Fibroblast of skin of scalp (primary cell): ENCODE measurements around the gene CNNM3.
A peak's percentile ranks its signal among the peaks of the same experiment; 100 is the strongest.

Experiments
- DNase-seq: peaks from one replicate; pipeline ENCODE4 v3.0.0-alpha.2; 2013

Gene CNNM3

DNA sequence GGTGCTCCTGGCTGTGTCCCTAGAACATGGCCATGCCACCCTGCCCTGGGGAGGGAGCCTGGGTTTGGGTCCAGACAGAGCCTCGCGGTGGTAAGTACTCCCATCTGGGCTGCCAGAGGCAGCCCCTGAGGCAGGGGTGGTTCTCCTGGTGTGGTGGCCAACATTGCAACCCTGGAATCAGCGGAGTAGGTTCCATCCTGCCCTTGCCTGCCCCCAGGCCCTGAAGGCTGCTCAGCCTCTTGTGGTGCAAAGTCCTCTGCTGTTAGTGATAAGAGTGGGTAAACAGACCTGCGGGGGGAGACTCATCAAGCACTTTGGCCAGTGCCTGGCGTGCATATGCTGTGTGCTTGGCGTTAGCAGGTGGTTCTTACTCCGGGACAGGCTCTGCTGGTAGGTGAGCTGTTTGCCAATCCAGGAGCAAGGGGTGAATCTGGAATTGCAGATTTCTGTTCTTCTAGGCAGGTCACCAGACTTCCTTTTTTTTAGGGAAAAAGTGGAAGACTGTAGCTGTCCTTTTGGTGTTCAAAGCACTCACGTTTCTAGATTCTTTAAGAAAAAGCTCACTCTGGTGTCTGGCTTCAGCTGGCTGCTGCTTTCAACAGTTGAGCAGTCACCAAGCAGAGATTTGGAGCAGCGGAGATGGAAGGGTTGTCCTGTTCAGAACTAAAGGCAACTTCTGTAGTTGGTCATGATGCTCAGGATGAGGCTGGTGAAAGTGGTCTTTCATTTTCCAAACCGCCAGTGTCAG, 3.2 kb downstream of the CNNM3 start:
- no peak for DNase-seq

DNA sequence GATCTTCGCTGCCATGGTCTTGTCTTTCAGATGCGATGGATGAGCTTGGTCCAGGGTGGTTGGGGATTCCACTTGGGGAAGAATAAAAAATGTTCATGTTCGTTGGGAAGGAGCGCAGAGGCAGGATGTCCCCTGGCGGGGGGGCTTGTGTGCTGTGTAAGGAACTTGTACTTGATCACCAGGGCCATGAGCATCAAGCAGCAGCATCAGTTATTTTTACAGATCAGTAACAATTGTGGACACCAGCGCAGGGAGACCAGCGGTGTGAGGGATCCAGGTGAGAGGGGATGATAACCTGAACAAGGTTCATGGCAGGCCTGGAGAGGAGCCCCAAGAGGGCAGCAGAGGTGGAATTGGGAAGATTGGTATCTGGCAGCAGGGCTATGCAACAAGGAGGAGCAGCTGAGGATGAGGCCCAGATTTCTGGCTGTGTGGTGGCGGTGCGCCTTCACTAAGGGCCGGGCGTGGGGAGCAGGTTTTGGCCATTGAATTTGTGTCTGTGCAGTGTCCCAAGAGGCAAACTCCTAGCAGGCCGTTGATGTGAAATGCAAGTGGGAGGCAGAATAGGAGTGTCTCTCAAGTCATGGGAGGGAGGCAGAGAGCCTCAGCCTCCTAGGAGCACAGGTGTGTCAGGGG, 3.9 kb downstream of the CNNM3 start:
- DNase-seq, result no peak

DNA sequence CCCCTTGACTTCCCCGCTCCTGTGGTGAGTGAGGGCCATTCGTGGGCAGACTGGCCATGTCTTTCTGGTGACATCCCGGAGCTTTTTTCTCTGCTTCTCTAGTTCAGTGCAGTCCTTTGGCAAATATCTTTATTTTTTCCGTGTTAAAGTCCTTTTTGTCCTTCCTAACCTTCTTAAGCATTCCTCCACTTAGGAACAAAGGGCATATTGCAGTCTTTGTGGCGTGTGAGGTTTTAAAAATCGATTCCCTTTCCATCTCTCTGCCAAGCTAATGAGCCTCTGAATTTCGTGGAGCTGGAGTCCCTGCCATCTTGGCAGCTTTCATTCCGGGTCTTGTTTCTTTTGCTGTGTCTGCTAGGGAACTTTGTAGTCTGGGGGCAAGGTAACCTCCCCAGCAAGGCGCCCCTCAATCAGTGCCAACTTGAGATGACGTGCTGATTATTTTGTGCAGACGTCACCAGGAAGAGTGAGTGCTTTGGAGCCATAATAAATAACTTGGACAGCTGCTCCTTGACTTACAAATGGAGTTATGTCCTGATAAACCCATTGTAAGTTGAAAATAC, 5.1 kb downstream of the CNNM3 start:
- no peak for DNase-seq

DNA sequence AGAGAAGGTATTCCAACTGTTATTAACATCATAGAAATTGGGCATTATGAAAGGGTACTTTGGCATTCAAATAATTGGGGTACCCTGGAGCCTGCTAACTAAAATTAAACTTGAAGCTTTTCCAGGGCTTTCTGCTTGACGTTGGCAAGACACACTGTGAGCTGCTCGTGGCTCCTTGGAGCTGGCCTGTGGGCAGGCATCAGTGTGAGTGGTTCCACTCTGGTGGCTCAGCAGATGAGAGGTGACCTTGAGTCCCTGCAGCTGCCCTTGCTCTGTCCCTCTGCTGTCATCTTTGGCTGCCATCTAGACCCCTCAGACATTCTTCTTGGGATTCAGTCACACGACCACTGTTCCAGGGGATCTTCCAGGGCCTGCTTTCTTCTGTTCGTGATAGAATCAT, 6.7 kb downstream of the CNNM3 start:
- DNase-seq, result no peak

DNA sequence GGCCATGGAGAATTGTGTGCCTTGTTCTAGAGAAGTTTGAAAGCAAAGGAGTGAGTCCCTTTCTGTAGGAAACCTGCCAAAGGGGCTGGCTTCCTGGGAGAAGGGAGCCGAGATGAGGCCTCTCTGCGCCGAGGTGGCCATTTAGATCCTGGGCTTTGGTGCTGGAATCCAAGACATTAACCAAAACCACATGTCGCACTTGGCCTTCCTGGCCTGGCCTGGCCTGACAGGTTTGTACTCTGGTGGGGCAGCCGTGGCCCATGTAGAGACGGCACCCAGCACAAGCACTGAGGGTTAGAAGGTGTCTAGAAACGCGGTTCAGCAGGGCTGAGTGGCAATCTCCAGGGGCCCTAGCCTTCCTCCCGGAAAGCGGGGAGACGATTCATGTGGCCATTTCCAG, 7.1 kb downstream of the CNNM3 start:
- no peak for DNase-seq

DNA sequence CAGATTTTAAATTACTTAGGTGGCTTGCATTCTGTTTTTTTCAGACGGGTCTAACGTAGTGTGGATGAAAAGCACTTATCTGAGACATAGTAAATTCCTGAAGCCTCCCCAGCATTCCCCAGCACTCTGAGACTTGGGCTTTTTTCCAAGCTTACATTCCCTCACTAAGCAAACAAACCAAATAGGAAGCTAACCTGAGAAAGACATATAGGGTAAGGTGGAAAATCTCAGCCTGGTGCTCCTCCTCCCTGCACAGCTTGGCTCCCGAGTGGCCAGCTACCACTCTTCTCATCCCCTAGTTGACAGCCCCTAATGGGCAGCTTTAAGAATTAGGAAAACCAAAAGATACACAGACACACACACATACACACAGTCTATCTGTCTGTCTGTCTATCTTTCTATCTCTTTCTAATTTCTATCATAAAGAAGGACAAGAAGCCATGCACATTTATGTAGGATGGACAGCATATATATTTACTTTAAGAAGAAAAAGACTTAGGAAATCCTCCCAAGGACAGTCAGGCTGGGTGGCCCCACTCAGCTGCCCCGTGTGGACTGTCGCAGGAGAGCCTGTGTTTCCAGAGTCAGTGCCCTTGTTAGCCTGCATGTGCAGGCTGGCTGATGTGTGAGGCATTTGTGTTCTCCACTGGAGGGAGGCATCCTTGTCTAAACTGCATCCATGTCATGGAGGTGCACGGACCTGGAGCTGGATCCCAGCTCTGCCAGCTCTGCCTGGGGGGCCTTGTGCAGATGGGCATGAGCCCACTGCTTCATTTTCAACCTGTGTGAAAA, 8.2 kb downstream of the CNNM3 start:
- DNase-seq, result peak; percentile 43

DNA sequence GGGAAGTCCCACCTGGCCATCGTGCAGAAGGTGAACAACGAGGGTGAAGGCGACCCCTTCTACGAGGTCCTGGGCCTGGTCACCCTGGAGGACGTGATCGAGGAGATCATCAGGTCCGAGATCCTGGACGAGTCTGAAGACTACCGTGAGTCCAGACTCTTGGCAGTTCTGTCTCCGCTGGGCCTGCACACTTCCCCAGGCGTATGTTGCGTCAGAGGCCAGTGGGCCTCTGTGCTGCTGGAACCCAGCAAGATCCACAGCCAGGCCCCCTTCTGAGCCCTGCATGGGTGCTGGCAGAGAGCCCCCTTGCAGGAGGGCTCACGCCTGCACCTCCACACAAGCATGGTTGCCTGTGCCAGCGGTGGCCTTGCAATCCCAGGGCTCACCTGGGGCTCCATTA, 9.0 kb downstream of the CNNM3 start:
- DNase-seq, result no peak

DNA sequence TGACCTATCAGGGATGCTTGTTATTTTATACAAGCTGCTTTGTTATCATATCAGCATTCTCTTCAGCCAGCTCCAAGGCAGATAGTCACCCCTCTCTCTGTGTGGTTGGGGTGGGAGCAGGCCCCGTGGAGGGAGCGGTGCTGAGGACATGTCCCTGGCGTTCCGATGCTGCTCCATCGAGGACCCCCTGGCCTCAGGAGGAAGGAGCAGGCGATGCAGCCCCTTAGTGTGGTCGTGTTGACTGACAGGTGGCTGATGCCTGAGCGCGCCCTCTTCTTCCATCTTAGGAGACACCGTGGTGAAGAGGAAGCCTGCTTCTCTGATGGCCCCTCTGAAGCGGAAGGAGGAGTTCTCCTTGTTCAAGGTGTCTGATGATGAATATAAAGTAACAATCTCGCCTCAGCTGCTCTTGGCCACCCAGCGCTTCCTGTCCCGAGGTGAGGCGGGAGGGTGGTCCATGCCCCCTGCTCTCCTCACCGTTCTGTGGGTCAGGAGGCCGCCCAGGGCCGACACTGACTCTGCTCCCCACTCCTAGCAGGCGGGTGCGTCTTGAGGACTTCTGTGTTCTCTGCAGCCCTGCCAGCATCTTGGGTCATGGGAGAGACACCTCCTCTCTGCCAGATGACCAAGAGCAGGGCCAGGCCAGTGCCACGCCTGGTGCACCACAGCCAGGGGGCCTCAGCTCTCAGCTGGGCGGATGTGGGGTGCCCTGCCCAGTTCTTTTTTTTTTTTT, 10.6 kb downstream of the CNNM3 start:
- no peak for DNase-seq

DNA sequence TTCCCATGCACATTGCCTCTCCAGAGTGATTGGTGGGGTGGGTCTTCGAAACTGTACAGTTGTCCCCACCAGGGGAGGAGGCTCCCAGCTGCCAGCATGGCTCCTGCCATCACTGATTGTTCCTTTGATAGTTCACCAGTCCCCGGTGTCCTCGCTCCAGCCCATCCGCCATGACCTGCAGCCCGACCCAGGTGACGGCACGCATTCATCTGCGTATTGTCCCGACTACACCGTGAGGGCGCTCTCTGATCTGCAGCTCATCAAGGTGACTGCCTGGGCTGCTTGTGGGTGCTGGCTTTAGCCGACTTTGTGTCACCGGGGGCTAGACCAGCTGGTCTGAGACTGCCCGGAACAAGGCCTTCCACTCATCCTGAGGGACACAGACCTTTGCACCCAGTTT, 12.4 kb downstream of the CNNM3 start:
- no peak for DNase-seq

DNA sequence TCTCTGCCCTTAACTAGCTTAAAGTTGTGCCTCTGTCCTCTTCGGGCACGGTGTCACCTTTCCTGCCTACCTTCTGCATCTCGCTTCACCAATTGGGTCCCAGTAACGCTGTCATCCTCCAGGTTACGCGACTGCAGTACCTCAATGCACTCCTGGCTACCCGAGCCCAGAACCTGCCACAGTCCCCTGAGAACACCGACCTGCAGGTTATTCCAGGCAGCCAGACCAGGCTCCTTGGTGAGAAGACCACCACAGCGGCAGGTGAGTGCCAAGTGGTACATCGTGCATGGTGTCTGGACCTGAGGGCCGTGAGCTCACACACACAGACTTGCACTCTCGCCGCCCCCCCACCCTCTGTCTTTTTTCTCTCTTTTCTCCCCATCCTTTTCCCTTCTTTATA, 12.8 kb downstream of the CNNM3 start:
- DNase-seq, result no peak

DNA sequence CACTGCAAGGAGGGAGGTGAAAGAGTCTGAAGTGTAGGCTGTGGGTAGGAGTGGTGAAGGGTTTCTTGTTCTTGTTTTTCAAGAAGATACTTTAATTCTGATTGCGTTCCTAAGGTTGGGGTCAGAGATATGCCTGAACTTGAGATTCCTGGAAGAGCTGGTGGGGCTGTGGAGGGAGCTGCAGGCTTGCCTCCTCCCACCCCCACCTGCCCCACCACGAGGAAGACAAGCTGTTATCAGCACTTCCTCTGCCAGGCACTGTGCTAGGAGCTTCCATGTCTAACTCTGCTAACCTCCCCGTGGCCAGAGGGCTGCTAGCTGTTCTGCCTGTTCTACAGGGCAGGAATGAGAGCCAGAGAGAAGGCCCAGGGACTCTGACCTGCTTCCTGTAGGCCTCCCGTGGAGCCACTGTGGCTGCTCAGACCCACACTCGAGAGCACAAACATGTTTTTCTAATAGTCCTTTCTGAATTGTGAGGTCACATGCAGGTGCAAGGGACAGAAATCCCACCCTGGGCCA, 14.0 kb downstream of the CNNM3 start:
- DNase-seq, result no peak

DNA sequence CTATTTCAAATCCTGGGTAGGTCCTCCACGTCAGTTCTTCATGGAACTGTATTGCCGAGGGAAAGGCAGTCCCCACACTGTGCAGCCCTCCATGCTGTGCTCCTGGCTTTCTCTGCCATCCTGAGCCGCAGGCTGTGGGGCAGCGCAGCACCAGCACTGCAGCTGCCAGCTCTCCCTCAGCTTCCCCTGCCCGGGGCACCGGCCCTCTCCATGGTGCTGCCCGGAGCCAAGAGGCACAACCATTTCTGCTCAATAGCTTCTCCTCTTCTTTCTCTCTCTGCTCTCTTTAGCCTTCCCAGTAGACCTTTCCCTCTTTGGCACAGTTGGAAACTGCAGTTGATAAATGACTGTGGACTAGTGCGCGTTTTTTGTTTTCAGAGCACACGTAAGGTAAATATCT, 15.6 kb downstream of the CNNM3 start:
- DNase-seq, result no peak

DNA sequence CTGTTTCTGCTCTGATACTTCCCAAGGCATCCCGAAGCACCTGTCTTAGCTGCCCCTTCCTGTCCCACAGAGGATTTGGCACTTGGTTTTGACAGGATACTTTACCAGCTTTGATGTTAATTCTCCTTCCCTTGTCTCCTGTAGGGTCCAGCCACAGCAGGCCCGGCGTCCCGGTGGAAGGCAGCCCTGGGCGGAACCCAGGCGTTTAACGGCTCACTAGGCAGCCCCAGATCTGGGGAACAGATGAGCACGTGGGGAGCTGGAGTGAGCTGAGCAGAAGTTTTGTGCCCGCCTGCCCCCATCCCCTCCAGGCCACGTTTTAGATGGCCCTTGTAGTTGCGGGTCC, 16.3 kb downstream of the CNNM3 start:
- no peak for DNase-seq

DNA sequence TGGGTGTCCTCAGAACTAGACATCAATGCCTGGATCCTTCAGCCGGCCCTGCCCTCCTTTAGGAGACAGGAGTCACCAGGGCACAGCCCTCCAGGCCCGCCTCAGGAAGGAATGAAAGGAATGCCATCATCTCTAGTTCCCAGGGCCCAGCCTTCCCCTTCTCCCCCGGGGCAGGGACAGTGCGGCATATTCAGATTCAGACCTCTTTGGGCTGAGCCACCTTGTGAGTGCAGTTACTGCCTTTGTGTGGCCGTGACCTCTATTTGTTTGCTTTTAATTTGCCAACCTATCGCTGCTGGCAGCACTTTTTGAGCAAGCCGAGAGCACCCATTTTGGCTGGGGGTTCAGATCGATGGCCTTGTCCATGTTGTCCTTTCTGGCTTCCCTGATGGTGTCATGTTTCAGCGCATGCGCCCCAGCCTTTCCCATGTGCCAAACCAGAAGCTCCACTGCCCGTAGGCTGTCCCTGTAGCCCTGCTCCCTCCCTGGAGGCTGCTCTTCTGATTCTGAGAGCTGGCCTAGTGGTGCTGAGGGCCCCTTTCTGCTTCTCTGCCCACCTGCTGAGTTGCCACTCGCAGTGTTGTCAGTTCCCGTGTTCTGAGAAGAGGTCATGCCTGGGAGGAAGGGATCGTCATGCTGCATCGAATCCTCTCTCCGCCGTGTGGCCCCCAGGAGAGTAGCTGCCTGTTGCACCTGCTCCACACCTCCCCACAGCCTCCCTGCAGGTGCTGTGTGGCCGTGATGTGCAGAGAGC, 16.9 kb downstream of the CNNM3 start:
- DNase-seq, result peak; percentile 77

DNA sequence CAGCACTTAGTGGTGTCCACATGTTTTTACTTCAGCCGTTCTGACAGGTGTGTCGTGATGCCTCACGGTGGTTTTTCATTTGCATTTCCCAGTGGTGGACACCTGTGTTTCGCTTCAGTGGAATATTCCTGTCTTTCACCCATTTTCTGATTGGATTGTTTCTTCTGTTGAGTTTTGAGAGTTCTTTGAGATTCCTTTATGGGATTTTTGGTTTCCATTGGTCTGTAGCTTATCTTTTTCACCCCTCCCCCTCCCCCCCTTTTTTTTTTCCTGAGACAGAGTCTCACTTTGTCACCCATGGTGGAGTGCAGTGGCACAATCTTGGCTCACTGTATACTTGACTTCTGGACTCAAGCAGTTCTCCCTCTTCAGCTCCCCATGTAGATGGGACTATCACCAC, 19.8 kb downstream of the CNNM3 start:
- no peak for DNase-seq

DNA sequence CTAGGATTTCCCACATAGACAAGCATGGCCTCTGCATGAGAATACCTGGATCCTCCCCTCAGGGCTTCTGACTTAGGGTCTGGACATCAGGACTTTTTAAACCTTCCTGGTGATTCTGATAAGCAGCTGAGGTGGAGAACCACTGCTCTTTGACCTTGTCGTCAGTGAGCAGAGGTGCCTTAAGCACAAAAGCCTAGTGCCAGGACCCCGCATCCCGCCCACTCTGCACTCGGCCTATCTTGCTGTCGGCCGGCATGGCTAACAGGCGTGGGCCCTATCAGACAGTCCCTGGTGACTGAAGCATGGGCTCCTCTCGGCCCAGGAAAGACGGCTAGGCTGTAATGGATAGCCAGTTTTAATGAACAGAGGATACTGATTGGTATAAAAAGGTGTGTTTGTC, 21.5 kb downstream of the CNNM3 start:
- no peak for DNase-seq

DNA sequence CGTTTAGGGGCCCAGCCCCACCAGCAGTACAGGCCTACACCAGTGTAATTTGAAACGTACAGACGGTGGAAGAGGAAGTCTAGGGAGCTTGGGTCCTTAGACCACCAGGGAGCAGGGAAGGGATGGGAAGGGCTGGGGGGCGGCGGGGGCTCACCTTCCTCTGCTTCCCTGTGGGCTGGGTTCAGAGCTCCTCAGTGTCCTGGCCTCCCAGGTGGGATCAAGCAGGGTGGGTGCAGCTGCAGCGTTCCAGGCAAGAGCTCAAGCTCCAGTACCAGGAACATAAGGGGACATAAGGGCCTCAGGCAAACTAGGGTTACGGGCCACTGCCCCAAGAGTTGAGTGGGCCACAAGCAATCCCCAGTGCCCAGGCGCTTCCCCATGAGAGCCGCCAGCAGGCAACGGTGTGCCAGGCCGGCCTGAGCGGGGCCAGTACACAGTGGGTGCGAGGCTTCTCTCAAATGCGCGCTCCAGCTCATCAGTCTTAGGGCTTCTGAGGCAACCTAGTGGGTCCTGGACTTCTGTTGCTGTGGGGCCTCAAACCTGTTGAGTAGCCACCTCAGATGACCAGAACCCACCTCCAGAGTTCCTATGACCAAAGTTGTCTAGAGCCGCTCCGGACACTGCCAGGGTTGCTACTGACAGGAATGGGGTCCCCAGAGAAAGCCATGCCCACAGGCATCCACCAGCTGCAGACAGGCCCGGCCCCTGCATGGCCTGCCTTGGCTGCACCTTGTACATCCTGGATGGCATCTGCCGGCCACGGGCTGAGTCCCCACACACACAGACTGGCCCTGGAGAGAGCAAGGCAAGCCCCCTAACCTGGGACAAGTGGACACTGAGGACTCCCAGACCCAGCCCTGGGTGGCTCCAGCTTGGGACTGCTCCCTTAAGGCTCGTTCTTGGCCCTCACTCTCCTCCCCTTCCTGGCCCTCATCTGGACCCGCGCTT, 22.6 kb downstream of the CNNM3 start:
- DNase-seq, result no peak

DNA sequence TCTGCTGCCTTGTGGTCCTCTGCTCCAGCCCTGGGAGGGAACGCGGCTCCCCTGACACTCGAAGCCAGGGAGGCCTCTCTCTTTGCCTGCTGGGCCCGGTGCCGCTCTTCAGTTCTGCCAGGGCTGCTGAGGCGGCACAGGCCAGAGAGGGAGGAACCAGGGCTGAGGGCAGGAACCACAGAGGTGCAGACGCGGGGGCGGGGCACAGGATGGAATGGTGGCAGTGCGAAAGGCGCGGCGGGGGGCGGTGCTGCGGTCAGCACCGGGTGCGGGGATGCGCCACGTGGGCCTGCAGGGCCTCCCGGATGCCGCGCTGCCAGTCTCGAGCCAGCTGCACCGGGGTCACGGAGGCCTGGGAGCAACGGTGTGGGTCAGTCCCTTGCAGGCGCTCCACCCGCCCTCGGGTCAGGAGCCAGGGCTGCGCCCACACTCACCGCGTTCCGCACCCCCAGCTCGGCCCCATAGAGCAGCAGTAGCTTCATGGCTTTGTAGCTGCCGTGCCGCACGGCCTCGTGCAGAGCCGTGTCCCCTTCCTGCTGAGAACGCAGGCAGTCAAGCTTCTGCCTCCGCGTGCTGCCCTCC, 23.3 kb downstream of the CNNM3 start:
- peak; percentile 16 for DNase-seq

DNA sequence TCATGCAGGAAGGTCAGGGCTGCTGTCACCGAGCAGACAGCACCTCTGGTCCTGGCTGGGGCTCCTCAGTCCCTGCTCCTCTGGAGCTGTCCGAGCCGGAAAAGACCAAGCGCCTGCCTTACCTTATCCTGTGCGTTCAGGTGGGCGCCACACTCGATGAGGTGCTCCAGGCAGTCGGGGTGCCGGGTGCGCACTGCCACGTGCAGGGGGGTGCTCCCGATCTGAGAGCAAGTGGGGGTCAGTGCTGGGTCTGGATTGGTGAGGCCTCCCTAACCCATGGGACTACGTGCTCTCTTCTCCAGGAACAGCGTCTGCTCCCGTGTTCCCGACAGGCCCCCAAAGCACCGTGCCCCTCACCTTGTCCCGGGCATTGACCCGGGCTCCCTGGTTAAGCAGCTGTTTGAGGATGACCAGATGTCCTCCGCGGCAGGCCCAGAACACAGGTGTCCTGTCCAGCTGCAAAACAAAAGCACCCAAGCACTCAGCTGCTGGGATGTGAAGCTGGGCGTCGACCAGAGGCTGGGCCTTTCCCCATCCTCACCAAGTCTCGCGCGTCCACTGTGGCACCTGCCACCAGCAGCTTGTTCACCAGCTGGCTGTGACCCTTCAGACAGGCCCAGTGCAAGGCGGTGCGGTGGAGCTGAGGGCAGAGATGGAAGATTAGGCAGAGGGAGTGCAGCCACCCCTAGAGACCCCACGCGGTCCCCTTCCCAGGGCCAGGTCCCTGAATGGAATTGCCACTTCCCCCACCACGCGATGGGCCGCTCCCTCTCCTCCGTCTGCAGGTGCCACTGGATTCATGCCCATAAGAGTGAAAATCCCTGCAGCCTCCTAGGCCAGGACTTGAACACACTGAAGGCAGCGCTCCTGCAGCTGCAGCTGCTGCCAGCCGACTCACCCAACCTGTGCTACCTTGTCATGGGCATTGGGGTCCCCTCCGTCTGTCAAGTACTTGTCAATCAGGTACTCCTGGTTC, 24.1 kb downstream of the CNNM3 start:
- no peak for DNase-seq
